ENCODE results near the gene PPP1R13B.

GRCh38 chr14:103890052-103890371 is 42.6 kb upstream of the PPP1R13B start:
- TF ChIP-seq, protein P1, sequence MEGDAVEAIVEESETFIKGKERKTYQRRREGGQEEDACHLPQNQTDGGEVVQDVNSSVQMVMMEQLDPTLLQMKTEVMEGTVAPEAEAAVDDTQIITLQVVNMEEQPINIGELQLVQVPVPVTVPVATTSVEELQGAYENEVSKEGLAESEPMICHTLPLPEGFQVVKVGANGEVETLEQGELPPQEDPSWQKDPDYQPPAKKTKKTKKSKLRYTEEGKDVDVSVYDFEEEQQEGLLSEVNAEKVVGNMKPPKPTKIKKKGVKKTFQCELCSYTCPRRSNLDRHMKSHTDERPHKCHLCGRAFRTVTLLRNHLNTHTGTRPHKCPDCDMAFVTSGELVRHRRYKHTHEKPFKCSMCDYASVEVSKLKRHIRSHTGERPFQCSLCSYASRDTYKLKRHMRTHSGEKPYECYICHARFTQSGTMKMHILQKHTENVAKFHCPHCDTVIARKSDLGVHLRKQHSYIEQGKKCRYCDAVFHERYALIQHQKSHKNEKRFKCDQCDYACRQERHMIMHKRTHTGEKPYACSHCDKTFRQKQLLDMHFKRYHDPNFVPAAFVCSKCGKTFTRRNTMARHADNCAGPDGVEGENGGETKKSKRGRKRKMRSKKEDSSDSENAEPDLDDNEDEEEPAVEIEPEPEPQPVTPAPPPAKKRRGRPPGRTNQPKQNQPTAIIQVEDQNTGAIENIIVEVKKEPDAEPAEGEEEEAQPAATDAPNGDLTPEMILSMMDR (conservative IDR thresholded peaks at IDR 0.05), result no peak
- no peak for TF ChIP-seq EZH2 (IDR thresholded peaks at IDR 0.05; ENCODE audit: low read depth)

All from PC-9 (cell line).